K562 (cell line): Measurements from ENCODE around the gene SLC48A1. TPM values are rescaled to one million over a fixed set of nuclear protein-coding genes. Genes with fewer than 3 reads are reported as not detected.

Experiments used
- ATAC-seq: fragments of 200-7000 bp; cut with Tn5 transposase; 3 replicates; pipeline ENCODE4 v1.9.1; 2020; ENCODE audit warnings: moderate library complexity
- BruUV-seq: library from RNA; stranded (reverse); fragments of 400-500 nt; replicated peaks from 2 replicates; lab custom pipeline; 2021; lab: Mats Ljungman, UMichigan
- CTCF ChIA-PET: fragments of 300-600 bp; formaldehyde crosslinking; extraction: SDS; loops from one replicate; lab custom pipeline; 2021; ENCODE audit warnings: low intra/inter-chr PET ratio; lab: Yijun Ruan, JAX
- POLR2A ChIA-PET: fragments of 300-600, 350-650 bp; sonication (Branson Sonifier 250); formaldehyde crosslinking; extraction: SDS; loops from one replicate; lab custom pipeline; 2021; ENCODE audit warnings: antibody characterized with exemption, inconsistent platforms; lab: Yijun Ruan, JAX
- DNase-seq, 4 experiments: peaks; one replicate each; pipeline versions ENCODE4 v3.0.0 to v3.0.0-alpha.2; 2011 to 2018; ENCODE audit warnings: low spot score in 3 of 4, mixed read lengths in 3 of 4; ENCODE audit errors: extremely low read depth in 1 of 4
- FAIRE-seq: peaks from 2 replicates; lab custom pipeline; 2011; peaks lifted over from hg19 to GRCh38; lab: Jason Lieb, UNC
- H2AFZ ChIP-seq: 2 replicates; pipeline ENCODE4 v1.6.0; 2011; ENCODE audit warnings: low read depth, low read length, control low read depth, inconsistent platforms
- H3K27ac ChIP-seq: fragments of 200-600 bp; 3 replicates; pipeline ENCODE4 v1.8.0; 2011; ENCODE audit warnings: low read depth, mild to moderate bottlenecking, control low read depth, inconsistent platforms, low read length, moderate library complexity, mixed read lengths; ENCODE audit errors: extremely low read depth
- H3K27me3 ChIP-seq, 2 experiments: fragments of 300-600 bp in 1 of 2; 2 replicates in 1 of 2; 3 replicates in 1 of 2; pipeline versions ENCODE4 v1.6.0 to v1.8.0; 2011; ENCODE audit warnings: inconsistent platforms in 2 of 2, low read length in 2 of 2, mild to moderate bottlenecking in 1 of 2, mixed read lengths in 1 of 2, moderate library complexity in 1 of 2; ENCODE audit not compliant: control insufficient read depth in 2 of 2, insufficient read depth in 2 of 2
- H3K36me3 ChIP-seq: fragments of 300-600 bp; 3 replicates; pipeline ENCODE4 v1.8.0; 2011; ENCODE audit warnings: mild to moderate bottlenecking, low read length, inconsistent platforms; ENCODE audit not compliant: control insufficient read depth, insufficient read depth
- H3K4me1 ChIP-seq, 2 experiments: fragments of 200-600 bp in 1 of 2; replicated peaks in 1 of 2; 2 replicates in 1 of 2; 3 replicates in 1 of 2; pipeline versions ENCODE4 v1.5.1 to v1.8.0; 2011; ENCODE audit warnings: inconsistent platforms in 2 of 2, low read length in 2 of 2, mild to moderate bottlenecking in 1 of 2, mixed read lengths in 1 of 2, moderate library complexity in 1 of 2; ENCODE audit not compliant: control insufficient read depth in 2 of 2, insufficient read depth in 2 of 2
- H3K4me2 ChIP-seq: 2 replicates; pipeline ENCODE4 v1.6.1; 2011; ENCODE audit warnings: low read length, control low read depth, inconsistent platforms, mixed read lengths; ENCODE audit not compliant: insufficient read depth
- H3K4me3 ChIP-seq: fragments of 200-600 bp; sonication (generic), shearing (Covaris generic); 2 replicates; pipeline ENCODE4 v1.5.1; 2016; ENCODE audit warnings: control low read depth, inconsistent platforms
- H3K79me2 ChIP-seq: fragments of 200-600 bp; 3 replicates; pipeline ENCODE4 v1.8.0; 2011; ENCODE audit warnings: low read length, inconsistent platforms; ENCODE audit not compliant: control insufficient read depth, insufficient read depth
- H3K9ac ChIP-seq, 2 experiments: 2 replicates each; pipeline versions ENCODE4 v1.6.0 to v1.6.1; 2011; ENCODE audit warnings: low read depth in 2 of 2, low read length in 2 of 2, control low read depth in 1 of 2, inconsistent platforms in 1 of 2, mild to moderate bottlenecking in 1 of 2, mixed read lengths in 1 of 2; ENCODE audit not compliant: insufficient read depth in 1 of 2
- H3K9me1 ChIP-seq: one replicate; pipeline ENCODE4 v1.6.0; 2011; ENCODE audit warnings: inconsistent platforms, mild to moderate bottlenecking, low read length, moderate library complexity; ENCODE audit not compliant: control insufficient read depth, insufficient read depth
- H3K9me3 ChIP-seq: replicated peaks from 2 replicates; pipeline ENCODE4 v1.5.1; 2011; ENCODE audit warnings: low read depth, low read length, inconsistent platforms; ENCODE audit not compliant: control insufficient read depth, insufficient read depth
- H4K20me1 ChIP-seq: replicated peaks from 2 replicates; pipeline ENCODE4 v1.6.1; 2011; ENCODE audit warnings: low read length, inconsistent platforms, mixed read lengths; ENCODE audit not compliant: control insufficient read depth, insufficient read depth
- ARID3A ChIP-seq: IDR thresholded peaks from 2 replicates; pipeline ENCODE4 v1.6.1; 2012; ENCODE audit warnings: low read depth, low read length, improper control_type of control experiment, borderline replicate concordance
- BRF1 ChIP-seq: IDR thresholded peaks from 3 replicates; pipeline ENCODE4 v1.6.1; 2011; ENCODE audit warnings: borderline replicate concordance, mild to moderate bottlenecking; ENCODE audit not compliant: insufficient read length; ENCODE audit errors: extremely low read depth
- C11orf30 ChIP-seq: fragments of 450-650 bp; IDR thresholded peaks from 2 replicates; pipeline ENCODE4 v1.6.1; 2016; ENCODE audit warnings: low read depth, mild to moderate bottlenecking
- FOS ChIP-seq: IDR thresholded peaks from 3 replicates; pipeline ENCODE4 v1.6.1; 2011; ENCODE audit not compliant: insufficient read length; ENCODE audit errors: extremely low read depth
- MEF2D ChIP-seq: conservative IDR thresholded peaks from 2 replicates; pipeline ENCODE4 v1.6.1; 2016; ENCODE audit warnings: low read depth, missing genetic modification characterization, missing compliant biosample characterization
- NUFIP1 ChIP-seq: fragments of 450-650 bp; IDR thresholded peaks from 2 replicates; pipeline ENCODE4 v1.6.1; 2018; ENCODE audit not compliant: partially characterized antibody
- PHB ChIP-seq: fragments of 250-450 bp; sonication (Bioruptor Pico); IDR thresholded peaks from 2 replicates; pipeline ENCODE4 v1.5.0; 2021
- PHF21A ChIP-seq: fragments of 450-650 bp; IDR thresholded peaks from 2 replicates; pipeline ENCODE4 v1.6.1; 2017; ENCODE audit warnings: low read depth, borderline replicate concordance
- PKNOX1 ChIP-seq: fragments of 450-650 bp; IDR thresholded peaks from 2 replicates; pipeline ENCODE4 v1.6.1; 2016
- PRMT5 ChIP-seq: sonication (generic); formaldehyde crosslinking; IDR thresholded peaks from 2 replicates; pipeline ENCODE4 v1.5.0; 2020; ENCODE audit warnings: missing genetic modification reagents
- SMAD3 ChIP-seq: fragments of 450-650 bp; formaldehyde crosslinking; conservative IDR thresholded peaks from 2 replicates; pipeline ENCODE4 v1.4.0; 2020; ENCODE audit warnings: mild to moderate bottlenecking
- TEAD1 ChIP-seq, 2 experiments: fragments of 450-650 bp in 1 of 2; sonication (generic) in 1 of 2; formaldehyde crosslinking; IDR thresholded peaks; 2 replicates each; pipeline versions ENCODE4 v1.4.0 to v1.8.0; 2020 to 2022; ENCODE audit warnings: mild to moderate bottlenecking in 2 of 2, missing genetic modification reagents in 1 of 2
- TEAD4 ChIP-seq, 2 experiments: sonication (generic) in 1 of 2; formaldehyde crosslinking in 1 of 2; IDR thresholded peaks; 2 replicates each; pipeline versions ENCODE4 v1.6.1 to v1.8.0; 2012 to 2022; ENCODE audit warnings: borderline replicate concordance in 1 of 2, inconsistent platforms in 1 of 2, low read length in 1 of 2, mild to moderate bottlenecking in 1 of 2, missing genetic modification reagents in 1 of 2
- ZNF143 ChIP-seq: sonication (generic); formaldehyde crosslinking; IDR thresholded peaks from 2 replicates; pipeline ENCODE4 v1.9.0; 2022; ENCODE audit warnings: mild to moderate bottlenecking, missing genetic modification reagents
- ZNF232 ChIP-seq: sonication (generic); formaldehyde crosslinking; IDR thresholded peaks from 2 replicates; pipeline ENCODE4 v1.8.0; 2022; ENCODE audit warnings: mild to moderate bottlenecking, missing genetic modification reagents
- ZNF740 ChIP-seq, 3 experiments: fragments of 200-800 bp in 1 of 3; sonication (Bioruptor generic) in 1 of 3; sonication (generic) in 1 of 3; formaldehyde crosslinking in 1 of 3; IDR thresholded peaks; 2 replicates each; pipeline versions ENCODE4 v1.6.1 to v1.8.0; 2016 to 2022; ENCODE audit warnings: mild to moderate bottlenecking in 2 of 3, missing compliant biosample characterization in 2 of 3, missing genetic modification characterization in 2 of 3, missing genetic modification reagents in 1 of 3
- ZZZ3 ChIP-seq: fragments of 450-650 bp; IDR thresholded peaks from 2 replicates; pipeline ENCODE4 v1.6.1; 2016; ENCODE audit warnings: antibody characterized with exemption, mild to moderate bottlenecking, moderate library complexity
- WGBS: fragments of 100-300 bp; shearing (Covaris generic); methylation state at CpG from one replicate; pipeline ENCODE4 v1.1.6; 2016; ENCODE audit warnings: low coverage, mixed read lengths; ENCODE audit not compliant: insufficient coverage; ENCODE audit errors: missing lambda C conversion rate; 5-methylcytosine and 5-hydroxymethylcytosine counted together
- in situ Hi-C: fragments of 300-500 bp; cut with MboI; formaldehyde crosslinking; loops from 4 replicates; pipeline ENCODE4 v1.15.0; 2018; ENCODE audit warnings: inconsistent platforms, mixed read lengths
- intact Hi-C: fragments of 100-400 bp; cut with micrococcal nuclease; formaldehyde crosslinking; loops from 2 replicates; pipeline ENCODE4 v1.14.2; 2022
- polyA plus RNA-seq, 8 experiments: library from polyadenylated mRNA; depleted of rRNA in 4 of 8; stranded (reverse) in 5 of 8; unstranded in 3 of 8; fragments of >200 nt; fragmentation: Nextera tagmentation in 2 of 8; fragmentation: Illumina TruSeq in 1 of 8; extraction: Ambion mirVana in 2 of 8; extraction: Trizol in 1 of 8; gene quantifications; 2 replicates each; pipeline versions ENCODE4 v1.2.1 to v1.2.3, GENCODE V29; 2011 to 2014; ENCODE audit warnings: inconsistent platforms in 1 of 8, missing spikeins in 1 of 8
- total RNA-seq, 7 experiments: library from RNA; depleted of rRNA in 6 of 7; stranded (reverse); fragments of >200 nt in 6 of 7; fragmentation: Illumina TruSeq in 2 of 7; extraction: Trizol in 2 of 7; gene quantifications; 2 replicates each; pipeline versions ENCODE4 v1.2.1 to v1.2.3, GENCODE V29; 2011 to 2021; ENCODE audit warnings: low replicate concordance in 1 of 7

Gene SLC48A1
- total and polyA plus RNA-seq, 9 of the 15 experiments (the other 6 are each of a cell fraction or from before 2014, with no cell fraction given), result 10.7 to 37.5 (median 18.7) TPM

GRCh38 chr12:47777741-47778558, 4.9 kb downstream of the SLC48A1 start:
- H3K9me1 ChIP-seq, result peaks cover 5% of the 10 kb centered on the region
- intact Hi-C loops (no loop called here), in situ Hi-C loops (loop anchor here (10.0 kb wide), 1 partner anchor 63 kb away; no protein-coding TSS in a partner anchor)
- peaks cover 72% of the 10 kb centered on the region for H3K79me2 ChIP-seq
- ChIA-PET POLR2A (interaction anchor here (0.6 to 5.4 kb wide), 15 partner anchors 9 to 62 kb away, joined by 3 to 38 read pairs (median 4); partner anchors contain the start of gene RAPGEF3), CTCF (interaction anchor here (0.6 to 4.5 kb wide), 6 partner anchors 11 to 181 kb away, joined by 3 to 42 read pairs (median 4); no protein-coding TSS in a partner anchor)
- WGBS, result 28% methylated on average over 8 of the region's 9 CpGs
- peak overlapping the region; percentile 83 to 84; a peak in 3 of 4 replicates for H3K9ac ChIP-seq
- peak overlapping the region; percentile 94 for H3K4me2 ChIP-seq
- peak overlapping the region; percentile 92 for H3K27ac ChIP-seq
- peaks cover 13% of the 10 kb centered on the region; the same call in 1 of the 2 replicates for H4K20me1 ChIP-seq
- no TSS peak for BruUV-seq
- FAIRE-seq, result peak; percentile 81
- H3K4me1 ChIP-seq, result peaks cover 49 to 71% of the 10 kb centered on the region in 2 experiments
- H3K27me3 ChIP-seq, result no peaks in the 10 kb centered on the region
- H3K36me3 ChIP-seq, result peaks cover 44% of the 10 kb centered on the region; the same call in 2 of the 3 replicates
- ATAC-seq, result peak; percentile 2; the same call in 1 of the 3 replicates
- peak in 3 of 4 experiments; percentile 45 to 89 (median 75) for DNase-seq
- H2AFZ ChIP-seq, result no peak overlapping the region
- H3K9me3 ChIP-seq, result no peaks in the 10 kb centered on the region
- H3K4me3 ChIP-seq, result no peak overlapping the region
- no peak for TF ChIP-seq NUFIP1
- TF ChIP-seq PKNOX1, result peak; percentile 93
- TF ChIP-seq FOS, result no peak
- TF ChIP-seq ARID3A, result peak; percentile 42; the same call in 1 of the 2 replicates
- peak; percentile 73 for TF ChIP-seq MEF2D (tag)
- no peak for TF ChIP-seq BRF1
- TF ChIP-seq ZNF143 (CRISPR knock-in tag), result no peak
- TF ChIP-seq PHB (CRISPR knock-in tag), result no peak
- no peak for TF ChIP-seq ZNF740 (CRISPR knock-in tag; IDR thresholded peaks at IDR 0.05)
- no peak for TF ChIP-seq ZNF740 (tag; IDR thresholded peaks at IDR 0.05)
- TF ChIP-seq TEAD4 (IDR thresholded peaks at IDR 0.05; ENCODE audit: low read length), result peak; percentile 96
- no peak for TF ChIP-seq TEAD4 (CRISPR knock-in tag; IDR thresholded peaks at IDR 0.05; ENCODE audit: borderline replicate concordance)
- TF ChIP-seq TEAD1 (CRISPR knock-in tag; IDR thresholded peaks at IDR 0.05), result peak in 1 of 2 experiments; percentile 51; a peak in 1 of 4 replicates
- TF ChIP-seq PRMT5 (CRISPR knock-in tag), result no peak
- TF ChIP-seq SMAD3, result no peak
- TF ChIP-seq PHF21A, result no peak
- TF ChIP-seq ZNF232 (CRISPR knock-in tag), result no peak
- no peak for TF ChIP-seq C11orf30
- no peak for TF ChIP-seq ZZZ3
